ENCODE results near the gene CSRP2.

DNA sequence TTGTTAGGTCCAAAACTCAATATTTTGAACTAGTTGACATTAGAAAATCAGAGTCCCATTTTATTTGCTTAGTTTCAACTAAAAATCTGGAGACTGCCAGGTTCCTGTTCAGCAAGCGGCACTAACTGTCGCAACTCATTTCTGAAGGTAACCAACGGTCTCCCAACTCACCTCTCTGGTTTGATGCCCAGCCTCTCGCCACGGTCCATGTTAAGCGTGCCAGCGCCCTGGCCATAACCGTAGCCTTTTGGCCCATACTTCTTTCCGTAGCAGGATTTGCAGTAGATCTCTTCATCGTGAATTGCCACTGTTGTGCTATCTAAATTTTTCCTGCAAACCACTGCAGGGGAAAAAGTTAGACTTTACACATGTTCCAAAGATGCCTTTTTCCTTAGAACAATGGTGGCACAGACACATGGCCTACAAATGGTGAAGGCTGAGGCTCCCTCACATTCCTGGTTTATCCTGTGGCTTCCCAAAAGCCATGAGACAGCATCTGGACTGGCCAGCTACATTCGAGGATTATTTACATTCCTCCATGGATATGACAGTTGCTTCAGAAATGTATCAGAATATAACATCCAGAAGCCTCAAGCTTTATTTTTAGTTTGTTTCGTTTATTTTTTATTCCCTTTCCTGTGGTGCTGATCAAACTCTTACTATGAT is 15.7 kb downstream of the CSRP2 start:
- no peak for TF ChIP-seq POLR2A (IDR thresholded peaks at IDR 0.05)
- TF ChIP-seq, protein P1, sequence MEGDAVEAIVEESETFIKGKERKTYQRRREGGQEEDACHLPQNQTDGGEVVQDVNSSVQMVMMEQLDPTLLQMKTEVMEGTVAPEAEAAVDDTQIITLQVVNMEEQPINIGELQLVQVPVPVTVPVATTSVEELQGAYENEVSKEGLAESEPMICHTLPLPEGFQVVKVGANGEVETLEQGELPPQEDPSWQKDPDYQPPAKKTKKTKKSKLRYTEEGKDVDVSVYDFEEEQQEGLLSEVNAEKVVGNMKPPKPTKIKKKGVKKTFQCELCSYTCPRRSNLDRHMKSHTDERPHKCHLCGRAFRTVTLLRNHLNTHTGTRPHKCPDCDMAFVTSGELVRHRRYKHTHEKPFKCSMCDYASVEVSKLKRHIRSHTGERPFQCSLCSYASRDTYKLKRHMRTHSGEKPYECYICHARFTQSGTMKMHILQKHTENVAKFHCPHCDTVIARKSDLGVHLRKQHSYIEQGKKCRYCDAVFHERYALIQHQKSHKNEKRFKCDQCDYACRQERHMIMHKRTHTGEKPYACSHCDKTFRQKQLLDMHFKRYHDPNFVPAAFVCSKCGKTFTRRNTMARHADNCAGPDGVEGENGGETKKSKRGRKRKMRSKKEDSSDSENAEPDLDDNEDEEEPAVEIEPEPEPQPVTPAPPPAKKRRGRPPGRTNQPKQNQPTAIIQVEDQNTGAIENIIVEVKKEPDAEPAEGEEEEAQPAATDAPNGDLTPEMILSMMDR (IDR thresholded peaks at IDR 0.05) = no peak
- TF ChIP-seq EP300 (IDR thresholded peaks at IDR 0.05) = no peak
